Right lobe of liver (tissue), 6 donors: ENCODE results near the gene TENM4. TPM values are rescaled to one million over a fixed set of nuclear protein-coding genes. Genes with fewer than 3 reads are reported as not detected.

Experiments
- ATAC-seq, 4 donors: fragments of 200-7000 bp; cut with Tn5 transposase; one replicate each; pipeline ENCODE4 v1.9.1; 2020; ENCODE audit warnings: mild to moderate bottlenecking in 4 of 4, moderate library complexity in 4 of 4
- DNase-seq, 3 donors: peaks; one replicate each; pipeline ENCODE4 v3.0.0-alpha.2; 2020
- H3K27ac ChIP-seq, 3 donors: fragments of 200-600 bp; one replicate each; pipeline ENCODE4 v1.8.0; 2022
- H3K27me3 ChIP-seq, 2 donors: fragments of 200-600 bp; one replicate each; pipeline ENCODE4 v1.8.0; 2022
- H3K36me3 ChIP-seq, 4 donors: fragments of 200-600 bp; sonication (generic) in 1 of 4; one replicate each; pipeline versions ENCODE4 v1.5.1 to v1.8.0; 2017 to 2022; ENCODE audit warnings: control low read depth in 1 of 4
- H3K4me1 ChIP-seq, 4 donors: fragments of 200-600 bp; sonication (generic) in 1 of 4; one replicate each; pipeline versions ENCODE4 v1.5.1 to v1.8.0; 2017 to 2022; ENCODE audit warnings: control low read depth in 1 of 4
- H3K4me3 ChIP-seq, 3 donors: fragments of 200-600 bp; one replicate each; pipeline ENCODE4 v1.8.0; 2022
- H3K9me3 ChIP-seq, 4 donors: fragments of 200-600 bp; sonication (generic) in 1 of 4; one replicate each; pipeline versions ENCODE4 v1.5.1 to v1.8.0; 2017 to 2022; ENCODE audit warnings: control low read depth in 1 of 4
- POLR2A ChIP-seq: fragments of 450-650 bp; IDR thresholded peaks from one replicate; pipeline ENCODE4 v1.6.1; 2017; ENCODE audit warnings: antibody characterized with exemption, mild to moderate bottlenecking
- WGBS: methylation state at CpG from one replicate; pipeline ENCODE4 v1.1.6; 2018; ENCODE audit warnings: low coverage, low lambda C conversion rate; ENCODE audit not compliant: insufficient coverage; ENCODE audit errors: missing lambda C conversion rate; 5-methylcytosine and 5-hydroxymethylcytosine counted together
- intact Hi-C, 2 donors: fragments of 100-400 bp; cut with DNase I; formaldehyde crosslinking; loops; one replicate each; pipeline versions ENCODE4 v1.11.2 to v1.14.1; 2022
- total RNA-seq, 6 experiments: library from RNA; depleted of rRNA in 2 of 6; stranded (reverse); fragments of >200 nt in 2 of 6; fragmentation: NEBNext Ultra II Directional in 3 of 6; extraction: Animal tissue kit (Norgen Biotek cat#: 25700) in 3 of 6; gene quantifications; one replicate each; pipeline versions ENCODE4 v1.1.0 to v1.2.4, GENCODE V29; 2016 to 2023
- TF ChIP-seq, protein P1 (sequence below), 4 donors: fragments of 200-600 bp in 3 of 4; fragments of 450-650 bp in 1 of 4; IDR thresholded peaks; one replicate each; pipeline versions ENCODE4 v1.5.1 to v1.8.0; 2016 to 2022; ENCODE audit warnings: antibody characterized with exemption in 4 of 4, mild to moderate bottlenecking in 2 of 4
- donor health status: DM: no; HTN: yes; CAD: no.
- donor health status: DM: no; HTN: no; CAD: no.
- donor health status: DM: no; HTN: no; CAD: no.
- donor health status: DM: no; HTN: yes; CAD: no.
- donor health status: DM: no; HTN: yes; CAD: no.

TENM4 gene
- total RNA-seq, 6 experiments from 2014 or later = 0.04 to 0.58 (median 0.14) TPM; not detected in 2

DNA sequence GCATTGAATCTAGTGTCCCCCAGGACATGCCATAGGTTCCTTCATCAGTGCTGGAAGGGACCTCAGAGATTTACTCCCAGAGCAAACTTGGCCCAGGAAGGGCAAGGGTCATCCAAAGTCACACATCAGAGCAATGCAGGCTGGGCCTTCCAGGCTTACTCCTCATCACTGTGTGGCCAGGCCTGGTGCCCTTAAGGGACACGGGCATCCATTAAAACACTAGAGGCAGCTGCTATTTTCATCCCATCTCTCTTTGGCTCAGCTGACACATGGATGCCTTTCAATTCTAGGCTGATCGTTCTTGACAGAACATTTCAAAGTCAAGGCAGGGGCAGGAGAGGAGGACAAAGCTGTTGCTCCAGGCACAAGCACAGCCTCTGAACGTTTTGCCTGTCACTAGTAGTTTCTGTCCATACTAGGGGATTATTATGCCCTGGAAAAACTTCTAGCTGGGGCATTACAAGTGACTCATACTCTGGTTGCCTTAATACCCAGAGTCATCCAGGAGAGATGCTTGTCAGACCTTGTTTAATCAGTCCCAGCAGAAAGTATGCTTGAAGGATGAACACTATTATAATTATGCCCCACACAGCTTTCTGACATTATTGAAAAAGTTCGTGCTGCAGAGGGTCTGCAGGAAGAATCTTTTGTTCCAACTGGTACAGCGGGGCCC is 240.3 kb downstream of the TENM4 start:
- TF ChIP-seq, protein P1, sequence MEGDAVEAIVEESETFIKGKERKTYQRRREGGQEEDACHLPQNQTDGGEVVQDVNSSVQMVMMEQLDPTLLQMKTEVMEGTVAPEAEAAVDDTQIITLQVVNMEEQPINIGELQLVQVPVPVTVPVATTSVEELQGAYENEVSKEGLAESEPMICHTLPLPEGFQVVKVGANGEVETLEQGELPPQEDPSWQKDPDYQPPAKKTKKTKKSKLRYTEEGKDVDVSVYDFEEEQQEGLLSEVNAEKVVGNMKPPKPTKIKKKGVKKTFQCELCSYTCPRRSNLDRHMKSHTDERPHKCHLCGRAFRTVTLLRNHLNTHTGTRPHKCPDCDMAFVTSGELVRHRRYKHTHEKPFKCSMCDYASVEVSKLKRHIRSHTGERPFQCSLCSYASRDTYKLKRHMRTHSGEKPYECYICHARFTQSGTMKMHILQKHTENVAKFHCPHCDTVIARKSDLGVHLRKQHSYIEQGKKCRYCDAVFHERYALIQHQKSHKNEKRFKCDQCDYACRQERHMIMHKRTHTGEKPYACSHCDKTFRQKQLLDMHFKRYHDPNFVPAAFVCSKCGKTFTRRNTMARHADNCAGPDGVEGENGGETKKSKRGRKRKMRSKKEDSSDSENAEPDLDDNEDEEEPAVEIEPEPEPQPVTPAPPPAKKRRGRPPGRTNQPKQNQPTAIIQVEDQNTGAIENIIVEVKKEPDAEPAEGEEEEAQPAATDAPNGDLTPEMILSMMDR (IDR thresholded peaks at IDR 0.05) = no peak
- TF ChIP-seq POLR2A = no peak
- intact Hi-C loops = no loop called here
- Histone ChIP-seq H3K27ac (no peak overlapping the region), H3K36me3 (no peaks in the 10 kb centered on the region), H3K9me3 (no peaks in the 10 kb centered on the region), H3K4me3 (no peak overlapping the region), H3K4me1 (no peaks in the 10 kb centered on the region), H3K27me3 (no peaks in the 10 kb centered on the region)
- ATAC-seq (no peak), DNase-seq (no peak)
- whole genome bisulfite sequencing = 60% methylated on average over 4 of the region's 5 CpGs

DNA sequence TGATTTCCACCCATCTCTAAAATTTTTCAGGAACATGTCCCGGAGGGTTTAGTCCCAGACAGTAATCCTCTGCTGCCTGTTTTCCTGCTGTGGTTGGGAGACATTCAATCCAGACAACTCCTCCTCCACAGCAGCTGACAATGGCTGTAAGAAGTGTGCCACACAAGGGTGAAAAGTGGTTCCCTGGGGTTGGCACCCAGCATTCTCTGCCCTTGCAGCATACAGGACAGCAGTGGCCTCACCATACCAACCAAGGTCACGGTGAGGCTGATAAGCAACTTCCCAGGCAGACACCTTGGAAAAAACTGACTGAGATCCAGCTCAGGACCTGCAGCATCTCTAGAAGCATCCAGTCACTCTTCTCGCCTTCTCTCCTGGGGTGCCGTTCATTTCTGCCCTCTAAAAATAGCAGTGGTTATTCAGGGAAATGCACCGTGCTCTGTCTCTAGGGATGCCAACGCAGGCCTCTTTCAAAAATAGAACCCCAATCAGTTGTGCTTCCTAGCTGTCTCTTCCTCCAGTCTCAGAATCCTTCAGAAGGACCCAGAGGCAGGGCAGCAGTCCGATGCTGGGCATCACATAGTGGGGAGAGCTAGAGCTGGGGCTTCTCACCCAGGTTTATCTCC is 241.0 kb downstream of the TENM4 start:
- 69% methylated on average over 4 of the region's 7 CpGs for WGBS
- TF ChIP-seq POLR2A = no peak
- TF ChIP-seq, protein P1 (IDR thresholded peaks at IDR 0.05) = no peak
- Histone ChIP-seq H3K4me1 (no peaks in the 10 kb centered on the region), H3K27ac (no peak overlapping the region), H3K4me3 (no peak overlapping the region), H3K9me3 (no peaks in the 10 kb centered on the region), H3K36me3 (no peaks in the 10 kb centered on the region), H3K27me3 (no peaks in the 10 kb centered on the region)
- ATAC-seq (no peak), DNase-seq (no peak)
- intact Hi-C loops = no loop called here

DNA sequence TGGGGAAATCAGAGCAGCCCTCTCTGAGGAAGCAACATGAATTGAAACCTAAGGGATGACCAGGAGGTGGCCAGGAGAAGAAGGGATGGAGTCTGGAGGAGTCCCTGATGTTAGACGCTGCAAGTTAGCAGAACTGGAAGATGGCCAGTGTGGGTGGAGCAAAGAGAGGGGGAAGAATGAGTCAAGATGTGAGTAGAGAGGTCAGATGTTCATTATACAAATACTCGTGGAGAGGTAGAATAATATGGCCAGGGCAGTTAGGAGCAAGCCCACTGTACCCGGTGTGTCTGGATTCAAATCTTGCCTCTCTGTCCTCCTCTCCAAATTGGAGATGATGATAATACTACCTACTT is 242.0 kb downstream of the TENM4 start:
- DNase-seq = no peak
- no peaks in the 10 kb centered on the region for H3K36me3 ChIP-seq
- WGBS = 60% methylated on average over 3 of the region's 3 CpGs
- no peak overlapping the region for H3K27ac ChIP-seq
- no peaks in the 10 kb centered on the region for H3K4me1 ChIP-seq
- no peak for ATAC-seq
- no peak overlapping the region for H3K4me3 ChIP-seq
- TF ChIP-seq POLR2A = no peak
- TF ChIP-seq, protein P1 (IDR thresholded peaks at IDR 0.05) = no peak
- intact Hi-C loops = no loop called here
- no peaks in the 10 kb centered on the region for H3K9me3 ChIP-seq
- no peaks in the 10 kb centered on the region for H3K27me3 ChIP-seq

DNA sequence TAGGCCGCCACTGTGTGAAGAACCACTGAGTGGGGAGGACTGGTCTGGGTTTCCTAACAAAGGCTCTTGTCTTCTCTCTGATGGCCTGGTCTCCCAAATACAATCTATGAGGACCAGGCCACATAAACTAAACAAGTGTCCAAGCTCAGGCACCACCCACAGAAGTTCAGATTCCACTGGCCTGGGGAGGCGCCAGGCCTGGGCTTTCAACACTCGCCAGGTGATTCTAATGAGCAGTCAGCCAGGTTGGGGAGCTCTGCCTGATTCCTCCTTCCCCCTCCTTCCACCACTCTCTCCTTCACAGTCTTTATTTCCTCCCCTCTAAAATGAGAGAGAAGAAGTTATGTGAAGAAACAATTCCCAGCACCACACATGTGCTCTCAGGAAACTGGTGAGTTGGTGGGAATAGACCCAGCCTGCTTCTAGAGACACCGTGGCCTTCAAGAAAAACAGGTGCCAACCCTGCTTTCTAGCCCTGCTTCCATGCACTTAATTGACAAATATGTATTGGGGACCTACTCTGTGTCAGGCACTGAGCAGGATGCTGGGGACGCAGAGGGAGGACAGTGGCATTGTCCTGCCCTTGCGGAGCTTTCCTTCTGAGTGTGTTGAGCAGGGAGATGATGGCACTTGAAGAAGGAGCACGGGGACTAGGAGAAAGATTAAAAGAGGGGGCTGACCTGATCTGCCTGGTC is 242.5 kb downstream of the TENM4 start:
- no peak overlapping the region for H3K27ac ChIP-seq
- intact Hi-C loops = no loop called here
- no peak for TF ChIP-seq POLR2A
- TF ChIP-seq, protein P1 (IDR thresholded peaks at IDR 0.05) = no peak
- H3K4me3 ChIP-seq = no peak overlapping the region
- no peaks in the 10 kb centered on the region for H3K4me1 ChIP-seq
- no peaks in the 10 kb centered on the region for H3K9me3 ChIP-seq
- ATAC-seq = peak in 1 of 4 donors; percentile 44
- no peaks in the 10 kb centered on the region for H3K36me3 ChIP-seq
- DNase-seq = no peak
- WGBS = 45% methylated on average over 4 of the region's 7 CpGs
- no peaks in the 10 kb centered on the region for H3K27me3 ChIP-seq
